HG02840 (cell line): Measurements from ENCODE around the gene C5orf63.
"Not testable (repeated sequence)": the region's sequence is repeated elsewhere in the genome, so short reads cannot be mapped to it uniquely, and the experiment has no call there.

Experiments
- ATAC-seq: cut with Tn5 transposase; IDR thresholded peaks from one replicate; pipeline ENCODE4 v1.9.1; 2021; ENCODE audit warnings: mild to moderate bottlenecking, moderate library complexity, moderate number of reproducible peaks; ENCODE audit not compliant: unreplicated experiment, low FRiP score

C5orf63 gene

DNA sequence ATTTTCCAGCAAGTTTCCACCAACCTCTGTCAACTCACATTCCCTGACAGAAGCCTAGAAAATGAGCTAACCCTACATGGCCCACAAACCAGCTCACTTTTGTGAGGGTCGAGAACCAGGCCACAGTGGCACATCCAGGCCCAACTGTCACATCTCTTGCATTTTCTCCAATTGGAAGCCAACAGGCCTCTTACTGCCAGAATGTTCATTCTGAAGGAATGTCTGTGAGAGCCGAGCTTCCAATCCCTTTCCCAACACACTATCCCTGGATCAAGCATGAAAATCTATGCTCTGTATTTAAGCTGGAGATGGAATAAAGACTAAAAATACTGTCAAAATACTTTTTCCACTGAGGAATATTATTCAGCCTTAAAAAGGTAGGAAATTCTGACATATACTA, 62.9 kb downstream of the C5orf63 start:
- no peak for ATAC-seq

DNA sequence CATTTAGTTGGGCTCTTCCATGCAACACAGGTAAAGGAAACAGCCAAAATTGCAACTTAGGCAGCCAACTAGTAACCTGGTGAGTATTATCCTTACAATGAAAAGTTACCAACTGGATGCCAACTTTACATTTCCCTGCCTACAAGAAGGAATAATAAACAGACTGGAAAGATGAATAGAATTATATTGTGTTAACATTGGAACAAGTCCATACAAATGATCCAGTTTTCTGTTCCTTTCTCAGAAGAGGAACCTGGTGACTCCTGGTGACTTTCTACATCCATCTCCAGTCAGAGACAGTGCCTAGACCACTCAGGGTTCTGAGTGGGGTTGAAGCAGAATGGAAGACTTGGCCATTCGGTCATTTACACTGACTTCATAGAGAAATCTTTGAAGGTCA, 63.5 kb downstream of the C5orf63 start:
- ATAC-seq: no peak

DNA sequence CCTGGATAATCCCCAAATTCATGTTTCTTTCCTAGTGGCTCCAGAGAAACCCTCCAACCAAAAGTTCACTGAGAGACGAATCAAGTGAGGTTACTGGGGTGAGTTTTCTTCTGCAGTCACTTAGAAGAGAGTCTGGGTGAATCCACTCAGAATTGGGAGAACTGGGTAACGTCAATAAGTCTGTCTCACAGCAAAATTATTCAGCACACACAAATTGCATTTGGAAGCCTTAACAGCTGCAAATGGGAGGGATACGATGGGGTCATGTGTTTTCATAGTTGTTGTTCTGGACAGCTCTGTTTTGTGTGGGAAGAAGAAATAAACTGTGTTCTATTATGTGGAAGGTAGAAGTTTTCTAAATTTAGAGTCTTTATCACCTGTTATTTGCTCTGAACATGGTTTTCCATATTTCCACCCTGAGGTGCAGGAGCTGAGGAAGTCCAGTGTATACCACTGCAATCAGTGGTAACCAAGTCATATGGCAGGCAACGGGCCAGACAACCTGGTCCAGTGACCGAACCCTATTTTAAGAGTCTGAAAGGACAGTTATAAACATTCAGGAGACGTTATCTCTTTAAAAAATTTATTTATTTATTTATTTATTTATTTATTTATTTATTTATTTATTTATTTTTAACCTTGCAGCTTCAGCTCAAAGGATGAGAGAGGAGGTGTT, 64.9 kb downstream of the C5orf63 start:
- ATAC-seq: no peak

DNA sequence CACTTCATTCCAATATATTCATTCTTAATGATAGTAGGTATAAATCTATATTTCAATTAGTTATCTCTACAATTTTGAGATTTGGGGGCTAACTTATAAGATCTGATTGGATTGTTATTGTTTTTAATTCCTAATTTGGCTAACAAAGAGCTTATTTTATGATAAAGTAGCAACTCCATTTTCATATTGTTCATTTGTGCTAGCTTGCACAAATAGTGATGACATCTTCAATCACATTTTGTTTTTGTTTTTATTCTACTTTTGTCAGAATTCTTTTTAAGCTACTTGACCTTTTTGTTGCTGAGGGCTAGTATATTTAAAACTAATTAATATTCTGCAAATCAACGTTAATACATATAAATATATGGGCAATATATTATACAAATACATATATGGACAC, 65.8 kb downstream of the C5orf63 start:
- ATAC-seq: no peak

DNA sequence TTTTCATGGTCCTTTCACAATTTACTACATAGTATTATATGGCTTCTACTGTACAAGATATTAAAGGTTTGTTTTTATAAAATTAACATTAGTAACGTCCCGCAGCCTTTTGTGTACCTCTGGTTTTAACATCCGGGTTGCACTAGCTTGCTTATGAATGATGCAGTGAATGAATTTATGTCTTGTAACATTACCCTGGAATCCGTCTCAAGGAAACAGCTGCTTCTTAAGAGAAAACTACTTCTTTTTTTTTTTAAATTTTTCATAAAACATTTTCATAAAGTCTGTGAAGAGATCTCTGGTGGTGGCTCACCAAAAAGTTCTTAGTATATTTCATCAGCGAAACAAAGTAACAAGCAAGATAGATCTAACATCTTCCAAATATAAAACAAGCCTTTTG, 66.6 kb downstream of the C5orf63 start:
- ATAC-seq: no peak

DNA sequence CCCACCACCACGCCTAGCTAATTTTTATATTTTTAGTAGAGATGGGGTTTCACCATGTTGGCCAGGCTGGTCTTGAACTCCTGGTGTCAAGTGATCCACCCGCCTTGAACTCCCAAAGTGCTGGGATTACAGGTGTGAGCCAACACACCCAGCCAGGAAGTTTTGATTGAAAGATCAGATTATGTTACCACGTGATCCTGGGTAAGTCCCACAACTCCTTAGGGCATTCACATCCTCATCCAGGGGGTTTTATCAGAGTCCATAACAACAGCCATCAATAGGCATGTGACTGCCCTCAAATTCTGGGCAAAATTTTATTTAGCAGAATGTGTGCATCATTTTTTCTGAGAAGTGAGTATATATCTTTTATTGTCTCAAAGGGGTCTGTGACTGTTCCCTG, 68.0 kb downstream of the C5orf63 start:
- ATAC-seq: not testable (repeated sequence)

DNA sequence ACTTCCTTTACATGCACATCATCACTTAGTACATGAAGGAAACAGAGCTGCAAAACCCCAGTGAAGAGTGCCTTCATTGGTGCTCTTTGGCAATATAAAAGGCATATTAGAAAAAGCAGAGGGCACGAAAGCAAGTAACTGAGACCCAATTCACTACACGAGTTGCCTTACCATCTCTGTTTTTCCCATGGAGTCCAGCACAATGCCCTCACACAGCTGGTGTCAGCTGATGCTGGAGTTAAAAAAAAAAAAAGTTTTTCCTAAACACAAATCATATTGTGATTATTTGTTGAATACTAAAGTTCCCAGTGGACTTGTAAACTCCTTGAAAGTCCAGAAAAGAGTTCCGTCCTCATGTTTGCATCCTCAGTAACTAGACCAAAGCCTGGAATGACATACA, 68.6 kb downstream of the C5orf63 start:
- ATAC-seq: no peak

DNA sequence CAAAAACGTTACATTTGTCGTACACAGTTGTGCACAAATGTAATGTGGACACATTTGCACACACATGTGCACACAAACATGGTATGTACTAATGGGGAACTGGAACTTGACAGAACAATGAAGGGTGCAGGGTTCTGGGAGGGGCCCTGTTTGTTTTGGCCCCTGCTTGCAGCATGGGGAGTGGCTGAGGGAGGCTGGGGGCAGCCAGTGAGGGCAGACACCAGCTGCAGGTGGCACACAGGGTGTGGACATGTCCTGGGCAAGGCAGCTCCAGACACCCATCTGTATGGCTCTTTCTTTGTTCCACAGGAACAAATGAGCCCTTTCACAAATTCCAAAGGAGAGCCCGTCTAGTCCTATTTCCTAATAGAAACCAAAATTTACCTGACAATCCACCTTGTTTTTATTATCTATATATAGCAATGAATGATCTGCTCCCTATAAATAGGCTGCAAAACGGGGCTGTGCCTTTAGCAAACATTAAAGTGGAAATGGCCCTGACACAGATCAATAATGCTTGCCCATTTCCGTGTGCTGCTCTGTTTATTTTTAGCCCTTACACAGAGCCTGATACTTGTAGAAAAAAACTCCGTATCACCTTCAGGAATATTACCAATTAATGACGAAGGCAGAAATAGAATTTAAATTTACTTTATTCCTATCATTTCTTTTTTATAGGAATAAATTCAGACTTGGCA, 69.4 kb downstream of the C5orf63 start:
- ATAC-seq: no peak

DNA sequence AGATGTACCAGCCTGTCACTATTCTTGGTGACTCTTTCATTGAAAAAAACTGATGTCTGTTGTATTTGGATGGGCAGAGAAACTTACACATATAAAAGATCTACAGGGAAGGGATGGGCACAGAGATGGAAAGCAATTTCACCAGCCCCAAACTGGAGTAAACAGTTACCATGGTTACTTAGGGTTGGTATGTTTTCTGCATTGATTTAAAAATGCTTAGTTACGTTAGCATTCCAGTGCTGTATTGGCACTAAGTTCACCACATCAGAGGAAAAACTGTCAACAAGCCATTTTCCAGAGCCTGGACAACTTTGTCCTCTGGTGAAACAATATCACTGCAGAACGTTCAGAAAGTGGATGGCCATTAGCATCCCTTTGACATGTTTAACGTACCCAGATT, 70.9 kb downstream of the C5orf63 start:
- ATAC-seq: no peak

DNA sequence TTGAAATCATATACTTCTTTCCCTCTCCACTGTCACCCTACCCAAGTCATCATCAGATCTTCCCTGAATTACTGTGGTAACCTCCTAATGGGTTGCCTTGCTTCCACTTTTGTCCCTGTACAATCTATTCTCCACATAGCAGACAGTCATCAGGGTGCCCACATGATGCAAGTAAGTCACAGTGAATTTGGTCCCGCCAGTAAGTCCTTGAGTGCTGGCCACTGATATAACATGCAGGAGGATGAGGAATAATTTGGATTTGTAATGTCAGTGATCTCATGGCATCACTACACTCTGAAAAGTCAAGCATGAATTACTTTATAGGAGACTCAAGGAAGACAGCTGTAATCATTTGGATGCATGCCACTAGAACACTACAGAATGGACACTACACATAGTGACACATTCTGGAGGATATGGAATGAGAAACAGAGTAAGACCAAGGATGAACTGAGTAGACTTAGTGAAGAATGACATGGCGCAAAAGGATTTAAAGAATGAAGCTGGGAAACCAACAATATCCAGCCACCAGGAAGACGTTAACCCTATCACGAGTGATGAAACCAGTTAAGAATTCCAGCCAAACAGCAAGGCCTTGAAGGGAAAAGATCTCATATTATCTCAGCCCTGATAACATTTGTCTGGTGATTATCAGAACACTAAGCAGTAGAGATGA, 71.5 kb downstream of the C5orf63 start:
- ATAC-seq: no peak
